HepG2 (cell line): ENCODE data around the gene DCTN2. TPM values are rescaled to one million over a fixed set of nuclear protein-coding genes. Genes with fewer than 3 reads are reported as not detected.

Experiments used
- AFF4 ChIP-seq: sonication (generic); formaldehyde crosslinking; IDR thresholded peaks from 2 replicates; pipeline ENCODE4 v1.4.0; 2020; ENCODE audit warnings: missing genetic modification reagents
- AHR ChIP-seq: IDR thresholded peaks from 2 replicates; pipeline ENCODE4 v1.6.1; 2018; ENCODE audit warnings: missing genetic modification reagents, missing compliant biosample characterization
- ATF4 ChIP-seq, 2 experiments: fragments of 450-650 bp in 1 of 2; sonication (generic) in 1 of 2; formaldehyde crosslinking; IDR thresholded peaks; 2 replicates each; pipeline versions ENCODE4 v1.5.0 to v1.8.0; 2020 to 2022; ENCODE audit warnings: mild to moderate bottlenecking in 1 of 2, missing genetic modification reagents in 1 of 2
- ATF7-NPFF ChIP-seq: sonication (generic); formaldehyde crosslinking; IDR thresholded peaks from 2 replicates; pipeline ENCODE4 v1.8.1; 2023; ENCODE audit warnings: mild to moderate bottlenecking, low read depth, missing genetic modification reagents, moderate library complexity
- CBFB ChIP-seq: sonication (generic); formaldehyde crosslinking; IDR thresholded peaks from 2 replicates; pipeline ENCODE4 v1.4.0; 2020; ENCODE audit warnings: missing genetic modification reagents
- CENPX ChIP-seq: sonication (generic); formaldehyde crosslinking; IDR thresholded peaks from 2 replicates; pipeline ENCODE4 v1.9.0; 2021; ENCODE audit warnings: mild to moderate bottlenecking, missing genetic modification reagents, moderate library complexity
- HNF4G ChIP-seq, 2 experiments: sonication (generic) in 1 of 2; formaldehyde crosslinking in 1 of 2; IDR thresholded peaks; 2 replicates each; pipeline versions ENCODE4 v1.4.0 to v1.6.1; 2011 to 2020; ENCODE audit warnings: borderline replicate concordance in 2 of 2, low read depth in 2 of 2, mild to moderate bottlenecking in 2 of 2, low read length in 1 of 2, missing genetic modification reagents in 1 of 2, moderate library complexity in 1 of 2
- HNRNPLL ChIP-seq: fragments of 200-400 bp; formaldehyde crosslinking; IDR thresholded peaks from 2 replicates; pipeline ENCODE4 v1.6.1; 2017; ENCODE audit warnings: mild to moderate bottlenecking, low read depth, low read length; ENCODE audit not compliant: poor library complexity, severe bottlenecking
- HOXD1 ChIP-seq: sonication (generic); formaldehyde crosslinking; IDR thresholded peaks from 2 replicates; pipeline ENCODE4 v1.5.0; 2020; ENCODE audit warnings: missing genetic modification reagents
- KMT2B ChIP-seq: IDR thresholded peaks from 2 replicates; pipeline ENCODE4 v1.6.1; 2016; ENCODE audit warnings: missing genetic modification reagents, missing compliant biosample characterization
- MBD4 ChIP-seq: IDR thresholded peaks from 2 replicates; pipeline ENCODE4 v1.6.1; 2012; ENCODE audit warnings: low read length, inconsistent platforms, borderline replicate concordance
- NFE2L2 ChIP-seq: fragments of 150-350 bp; IDR thresholded peaks from 2 replicates; pipeline ENCODE4 v1.6.1; 2014; ENCODE audit warnings: low read length
- NFYB ChIP-seq: sonication (generic); formaldehyde crosslinking; IDR thresholded peaks from 2 replicates; pipeline ENCODE4 v1.4.0; 2020; ENCODE audit warnings: missing genetic modification reagents
- POLR2A ChIP-seq, 2 experiments: IDR thresholded peaks; 2 replicates each; pipeline ENCODE4 v1.6.1; 2011; ENCODE audit warnings: low read depth in 2 of 2, low read length in 2 of 2, mild to moderate bottlenecking in 1 of 2, moderate library complexity in 1 of 2; ENCODE audit not compliant: insufficient read depth in 1 of 2
- PRPF4 ChIP-seq: fragments of 200-400 bp; formaldehyde crosslinking; IDR thresholded peaks from 2 replicates; pipeline ENCODE4 v1.6.1; 2016; ENCODE audit warnings: low read length, low read depth; ENCODE audit not compliant: poor library complexity, severe bottlenecking
- STAT5B ChIP-seq: sonication (generic); formaldehyde crosslinking; IDR thresholded peaks from 2 replicates; pipeline ENCODE4 v1.4.0; 2020; ENCODE audit warnings: missing genetic modification reagents
- YEATS4 ChIP-seq: sonication (generic); formaldehyde crosslinking; IDR thresholded peaks from 2 replicates; pipeline ENCODE4 v1.4.0; 2020; ENCODE audit warnings: missing genetic modification reagents, borderline replicate concordance
- ZFAT ChIP-seq: sonication (generic); formaldehyde crosslinking; conservative IDR thresholded peaks from 2 replicates; pipeline ENCODE4 v1.8.1; 2023; ENCODE audit warnings: missing genetic modification reagents, inconsistent platforms
- ZNF225 ChIP-seq: sonication (generic); formaldehyde crosslinking; IDR thresholded peaks from 2 replicates; pipeline ENCODE4 v1.4.0; 2020; ENCODE audit warnings: mild to moderate bottlenecking, missing genetic modification reagents
- ZNF264 ChIP-seq: sonication (generic); formaldehyde crosslinking; IDR thresholded peaks from 2 replicates; pipeline ENCODE4 v1.4.0; 2020; ENCODE audit warnings: missing genetic modification reagents
- ZNF329 ChIP-seq: sonication (generic); formaldehyde crosslinking; IDR thresholded peaks from 2 replicates; pipeline ENCODE4 v1.9.0; 2021; ENCODE audit warnings: low read depth, mild to moderate bottlenecking, missing genetic modification reagents
- ZNF567 ChIP-seq: sonication (generic); formaldehyde crosslinking; IDR thresholded peaks from 2 replicates; pipeline ENCODE4 v1.8.1; 2023; ENCODE audit warnings: mild to moderate bottlenecking, missing genetic modification reagents, borderline replicate concordance
- ZNF639 ChIP-seq: conservative IDR thresholded peaks from 2 replicates; pipeline ENCODE4 v1.6.1; 2018; ENCODE audit warnings: missing genetic modification reagents
- ZNF891 ChIP-seq: sonication (generic); formaldehyde crosslinking; IDR thresholded peaks from 2 replicates; pipeline ENCODE4 v1.5.0; 2020; ENCODE audit warnings: mild to moderate bottlenecking, missing genetic modification reagents
- ZSCAN30 ChIP-seq: sonication (generic); formaldehyde crosslinking; IDR thresholded peaks from 2 replicates; pipeline ENCODE4 v1.5.0; 2020; ENCODE audit warnings: mild to moderate bottlenecking, missing genetic modification reagents
- polyA plus RNA-seq, 8 experiments: library from polyadenylated mRNA; depleted of rRNA in 3 of 8; stranded (reverse) in 7 of 8; unstranded in 1 of 8; fragments of >200 nt; fragmentation: Illumina TruSeq in 4 of 8; extraction: Trizol in 4 of 8; gene quantifications; 2 replicates each; pipeline versions ENCODE4 v1.2.1 to v1.2.3, GENCODE V29; 2011 to 2016; ENCODE audit warnings: low read depth in 4 of 8, missing spikeins in 1 of 8, mixed read lengths in 1 of 8; ENCODE audit not compliant: insufficient read depth in 1 of 8
- total RNA-seq, 5 experiments: library from RNA; depleted of rRNA; stranded (reverse); fragments of >200 nt; fragmentation: Illumina TruSeq; extraction: Trizol; gene quantifications; 2 replicates each; pipeline ENCODE4 v1.2.3, GENCODE V29; 2016; ENCODE audit warnings: low read depth in 1 of 5

DCTN2 gene
- total and polyA plus RNA-seq, 2 of the 13 experiments (the other 11 are each of a cell fraction or from before 2014, with no cell fraction given) = 72.0 to 77.4 TPM

- no peak for TF ChIP-seq CENPX
- peak; percentile 55; the same call in 1 of the 2 replicates for TF ChIP-seq ZNF639 (CRISPR knock-in tag)
- no peak for TF ChIP-seq MBD4
- TF ChIP-seq ZNF329 (CRISPR knock-in tag) = no peak
- TF ChIP-seq NFE2L2 = no peak
- no peak for TF ChIP-seq ATF4 (CRISPR knock-in tag; IDR thresholded peaks at IDR 0.05)
- TF ChIP-seq HNF4G (IDR thresholded peaks at IDR 0.05; ENCODE audit: borderline replicate concordance, low read depth, low read length) = no peak
- no peak for TF ChIP-seq HNF4G (CRISPR knock-in tag; IDR thresholded peaks at IDR 0.05; ENCODE audit: borderline replicate concordance, low read depth)
- no peak for TF ChIP-seq ZNF264 (CRISPR knock-in tag)
- TF ChIP-seq PRPF4 = no peak
- TF ChIP-seq ZFAT = no peak
- no peak for TF ChIP-seq ZNF567 (CRISPR knock-in tag)
- TF ChIP-seq AHR = no peak
- 0 out of 2 replicates have a peak, but pooled peaks have one; percentile 26 for TF ChIP-seq CBFB (CRISPR knock-in tag)
- TF ChIP-seq STAT5B (CRISPR knock-in tag) = no peak
- peak in 1 of 2 experiments; percentile 30; a peak in 1 of 4 replicates for TF ChIP-seq POLR2A (IDR thresholded peaks at IDR 0.05; ENCODE audit: insufficient read depth in 1 of 2, low read depth in 2 of 2, low read length in 2 of 2)
- peak; percentile 56; the same call in 1 of the 2 replicates for TF ChIP-seq KMT2B
- TF ChIP-seq AFF4 (CRISPR knock-in tag) = no peak
- TF ChIP-seq ZSCAN30 (CRISPR knock-in tag) = no peak
- no peak for TF ChIP-seq HOXD1 (CRISPR knock-in tag)
- TF ChIP-seq YEATS4 (CRISPR knock-in tag) = no peak
- TF ChIP-seq ATF7-NPFF (CRISPR knock-in tag) = no peak; the same call in none of the 2 replicates
- peak; percentile 42; the same call in 1 of the 2 replicates for TF ChIP-seq ZNF891
- peak; percentile 43 for TF ChIP-seq HNRNPLL
- peak; percentile 66 for TF ChIP-seq NFYB (CRISPR knock-in tag)
- TF ChIP-seq ZNF225 (CRISPR knock-in tag) = no peak
Measured at GRCh38 chr12:57546438-57547287, at the start of gene DCTN2 (continued).
